ENCODE measurements around the gene HNRNPL. TPM values are rescaled to one million over a fixed set of nuclear protein-coding genes. Genes with fewer than 3 reads are reported as not detected.
"Not testable (repeated sequence)": the region's sequence is repeated elsewhere in the genome, so short reads cannot be mapped to it uniquely, and the experiment has no call there.

The HNRNPL gene
- total RNA-seq, 2 experiments from 2014 or later = 457 to 464 TPM

DNA sequence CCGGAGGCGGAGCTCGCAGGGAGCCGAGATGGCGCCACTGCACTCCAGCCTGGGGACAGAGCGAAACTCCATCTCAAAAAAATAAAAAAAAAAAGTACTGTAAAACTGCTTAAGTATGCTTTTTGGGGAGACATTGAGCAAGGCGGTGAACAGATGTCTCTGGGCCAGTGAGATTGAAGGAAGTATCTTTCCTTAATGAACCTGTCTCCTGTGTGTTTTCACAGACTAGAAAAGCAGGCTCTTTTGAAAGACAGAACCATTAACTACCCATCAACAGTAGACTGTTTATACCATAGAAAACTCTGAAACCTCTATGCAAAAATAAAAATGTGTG, 16.7 kb downstream of the HNRNPL start:
- ChIA-PET POLR2A (interaction anchor here (1.0 to 4.6 kb wide), 5 partner anchors 9 to 98 kb away, joined by 3 to 34 read pairs (median 8); partner anchors contain the start of gene RINL), CTCF (interaction anchor here (1.2 to 1.5 kb wide), 2 partner anchors 12 to 31 kb away, joined by 3 read pairs; no protein-coding TSS in a partner anchor)
- Mint-ChIP-seq H3K4me3 (no peak overlapping the region), H3K27me3 (no peaks in the 10 kb centered on the region), H3K27ac (no peak overlapping the region), H3K9me3 (no peaks in the 10 kb centered on the region), H3K4me1 (peaks cover 32% of the 10 kb centered on the region), H3K36me3 (ENCODE audit: low read depth) (peaks cover 45% of the 10 kb centered on the region)
- DNase-seq = no peak

DNA sequence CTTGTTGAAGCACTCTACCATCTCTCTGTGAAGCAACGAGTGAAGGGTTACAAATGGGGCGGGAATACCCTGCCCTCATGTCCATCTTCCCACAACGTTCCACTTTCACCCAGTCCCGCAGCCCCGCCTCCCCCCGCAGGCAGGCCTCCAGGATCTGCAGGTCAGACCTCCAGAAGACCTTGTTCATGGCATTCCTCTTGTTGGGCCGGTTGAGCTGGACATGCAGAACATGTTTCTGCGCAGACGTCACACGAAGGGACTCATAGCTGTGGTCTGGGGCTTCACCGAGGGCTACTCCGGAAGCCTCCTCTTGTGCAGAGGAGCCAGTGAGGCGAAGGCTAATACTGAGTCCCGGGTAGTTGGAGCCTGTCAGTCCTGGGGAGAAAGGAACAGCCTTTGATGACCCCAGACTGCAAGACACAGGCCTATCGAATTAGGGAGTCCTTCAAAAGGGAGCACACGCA, 18.6 kb downstream of the HNRNPL start:
- peak overlapping the region; percentile 85 for H3K4me3 Mint-ChIP-seq
- no peaks in the 10 kb centered on the region for H3K27me3 Mint-ChIP-seq
- peaks cover 42% of the 10 kb centered on the region for H3K36me3 Mint-ChIP-seq (ENCODE audit: low read depth)
- peaks cover 34% of the 10 kb centered on the region for H3K4me1 Mint-ChIP-seq
- no peak for DNase-seq
- CTCF ChIA-PET = interaction anchor here (0.7 to 2.3 kb wide), 9 partner anchors 9 to 428 kb away, joined by 3 to 15 read pairs (median 10); partner anchors contain the start of genes FAM98C, MRPS12, NFKBIB and SARS2
- H3K27ac Mint-ChIP-seq = peak overlapping the region; percentile 80
- POLR2A ChIA-PET = interaction anchor here (0.8 to 4.6 kb wide), 13 partner anchors 9 to 457 kb away, joined by 3 to 34 read pairs (median 6); partner anchors contain the start of genes NFKBIB, PSMD8 and RINL
- H3K9me3 Mint-ChIP-seq = no peaks in the 10 kb centered on the region

DNA sequence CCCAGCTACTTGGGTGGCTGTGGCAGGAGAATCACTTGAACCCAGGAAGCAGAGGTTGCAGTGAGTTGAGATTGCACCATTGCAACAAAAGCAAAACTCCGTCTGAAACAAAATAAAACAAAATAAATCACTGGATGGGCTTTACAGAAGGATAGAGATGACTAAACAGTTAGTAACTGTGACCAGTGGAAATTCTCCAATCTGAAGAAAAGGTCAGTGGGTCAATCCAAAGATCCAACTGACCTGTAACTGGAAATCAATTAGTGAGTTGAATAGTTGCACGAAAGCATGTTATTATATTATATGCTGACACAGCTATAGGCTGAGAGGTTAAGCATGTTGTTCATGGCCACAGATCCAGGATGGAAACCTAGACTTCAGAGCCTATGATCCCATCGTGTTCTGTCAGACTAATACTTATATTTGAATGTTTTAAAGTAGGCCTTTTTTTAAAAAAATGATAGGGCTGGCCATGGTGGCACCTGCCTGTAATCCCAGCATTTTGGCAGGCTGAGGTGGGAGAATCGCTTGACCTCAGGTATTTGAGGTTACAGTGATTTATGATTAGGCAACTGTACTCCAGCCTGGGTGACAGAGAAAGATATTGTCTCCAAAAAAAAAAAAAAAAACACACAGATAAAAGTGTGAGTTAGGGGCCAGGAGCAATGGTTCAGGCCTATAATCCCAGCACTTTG, 19.6 kb downstream of the HNRNPL start:
- peaks cover 34% of the 10 kb centered on the region for H3K4me1 Mint-ChIP-seq
- H3K27me3 Mint-ChIP-seq = no peaks in the 10 kb centered on the region
- CTCF ChIA-PET = interaction anchor here (1.9 to 2.3 kb wide), 2 partner anchors 100 to 427 kb away, joined by 13 to 15 read pairs; partner anchors contain the start of genes FAM98C, MRPS12 and SARS2
- H3K36me3 Mint-ChIP-seq (ENCODE audit: low read depth) = peaks cover 41% of the 10 kb centered on the region
- H3K27ac Mint-ChIP-seq = peak overlapping the region; percentile 80
- no peak for DNase-seq
- H3K4me3 Mint-ChIP-seq = peak overlapping the region; percentile 85
- no peaks in the 10 kb centered on the region for H3K9me3 Mint-ChIP-seq
- POLR2A ChIA-PET = interaction anchor here (0.9 to 4.6 kb wide), 3 partner anchors 12 to 70 kb away, joined by 3 to 34 read pairs (median 6); partner anchors contain the start of gene NFKBIB

DNA sequence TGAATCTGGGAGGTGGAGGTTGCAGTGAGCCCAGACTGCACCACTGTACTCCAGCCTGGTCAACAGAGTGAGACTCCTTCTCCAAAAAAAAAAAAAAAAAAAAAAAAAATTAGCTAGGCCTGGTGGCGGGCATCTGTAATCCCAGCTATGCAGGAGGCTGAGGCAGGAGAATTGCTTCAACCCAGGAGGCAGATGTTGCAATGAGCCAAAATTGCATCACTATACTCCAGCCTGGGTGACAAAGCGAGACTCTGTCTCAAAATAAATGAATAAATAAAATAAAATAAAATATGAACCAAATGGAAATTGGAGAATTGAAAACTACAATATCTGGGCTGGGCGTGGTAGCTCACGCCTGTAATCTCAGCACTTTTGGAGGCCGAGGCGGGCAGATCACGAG, 20.6 kb downstream of the HNRNPL start:
- not testable (repeated sequence) for H3K9me3 Mint-ChIP-seq, DNase-seq, H3K4me3 Mint-ChIP-seq, H3K27ac Mint-ChIP-seq, H3K27me3 Mint-ChIP-seq
- Mint-ChIP-seq H3K36me3 (ENCODE audit: low read depth) (peaks cover 48% of the 10 kb centered on the region), H3K4me1 (peaks cover 34% of the 10 kb centered on the region)
- POLR2A ChIA-PET = interaction anchor here (0.9 kb wide), 1 partner anchor 71 kb away, joined by 3 read pairs; the partner anchor contains the start of gene NFKBIB
- CTCF ChIA-PET = interaction anchor here (0.6 kb wide), 1 partner anchor 316 kb away, joined by 3 read pairs; no protein-coding TSS in a partner anchor

DNA sequence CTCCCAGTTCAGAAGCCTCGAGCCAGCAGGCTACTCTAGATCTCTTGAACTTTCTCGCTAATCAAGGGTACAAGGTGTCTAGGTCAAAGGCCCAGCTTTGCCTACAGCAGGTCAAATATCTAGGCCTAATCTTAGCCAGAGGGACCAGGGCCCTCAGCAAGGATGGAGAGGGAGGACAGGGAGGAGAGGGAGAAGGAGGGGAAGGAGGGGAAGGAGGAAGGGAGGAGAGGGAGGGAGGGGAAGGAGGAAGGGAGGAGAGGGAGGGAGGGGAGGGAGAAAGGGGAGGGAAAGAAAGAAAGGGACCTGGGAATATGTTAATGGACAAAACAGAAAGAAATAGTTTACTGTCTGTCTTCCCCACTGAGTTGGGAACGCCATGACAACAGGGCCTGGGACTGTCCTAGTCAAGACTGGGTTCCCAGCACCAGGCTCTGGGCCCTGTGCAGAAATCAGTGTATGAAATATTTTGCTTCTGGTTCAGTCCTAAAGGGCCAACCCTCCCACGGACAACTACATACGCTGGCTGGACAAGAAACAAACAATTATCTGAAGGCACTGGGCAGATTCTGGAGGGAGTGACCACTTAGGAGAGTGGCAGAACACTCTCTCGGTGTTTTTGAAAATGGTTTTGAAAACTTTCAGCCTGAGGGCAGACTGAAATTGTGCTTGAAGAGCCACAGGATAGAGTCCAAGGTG, 22.8 kb downstream of the HNRNPL start:
- Mint-ChIP-seq H3K27me3 (no peaks in the 10 kb centered on the region), H3K4me3 (no peak overlapping the region), H3K4me1 (peaks cover 24% of the 10 kb centered on the region), H3K9me3 (peaks cover 6% of the 10 kb centered on the region), H3K36me3 (ENCODE audit: low read depth) (peaks cover 69% of the 10 kb centered on the region), H3K27ac (peak overlapping the region; percentile 21)
- no peak for DNase-seq
- ChIA-PET CTCF (interaction anchor here (1.2 kb wide), 1 partner anchor 424 kb away, joined by 3 read pairs; the partner anchor contains the start of gene FAM98C), POLR2A (no interaction called here)

DNA sequence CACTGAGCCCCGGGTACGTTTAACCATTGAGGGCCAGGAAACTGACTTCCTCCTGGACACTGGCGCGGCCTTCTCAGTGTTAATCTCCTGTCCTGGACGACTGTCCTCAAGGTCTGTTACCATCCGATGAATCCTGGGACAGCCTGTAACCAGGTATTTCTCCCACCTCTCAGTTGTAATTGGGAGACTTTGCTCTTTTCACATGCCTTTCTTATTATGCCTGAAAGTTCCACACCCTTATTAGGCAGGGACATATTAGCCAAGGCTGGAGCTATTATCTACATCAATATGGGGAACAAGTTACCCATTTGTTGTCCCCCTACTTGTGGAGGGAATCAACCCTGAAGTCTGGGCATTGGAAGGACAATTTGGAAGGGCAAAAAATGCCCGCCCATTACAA, 23.9 kb downstream of the HNRNPL start:
- H3K27ac Mint-ChIP-seq, H3K9me3 Mint-ChIP-seq, DNase-seq, H3K27me3 Mint-ChIP-seq, CTCF ChIA-PET, POLR2A ChIA-PET, H3K4me3 Mint-ChIP-seq: not testable (repeated sequence)
- Mint-ChIP-seq H3K4me1 (peaks cover 17% of the 10 kb centered on the region), H3K36me3 (ENCODE audit: low read depth) (peaks cover 69% of the 10 kb centered on the region)

DNA sequence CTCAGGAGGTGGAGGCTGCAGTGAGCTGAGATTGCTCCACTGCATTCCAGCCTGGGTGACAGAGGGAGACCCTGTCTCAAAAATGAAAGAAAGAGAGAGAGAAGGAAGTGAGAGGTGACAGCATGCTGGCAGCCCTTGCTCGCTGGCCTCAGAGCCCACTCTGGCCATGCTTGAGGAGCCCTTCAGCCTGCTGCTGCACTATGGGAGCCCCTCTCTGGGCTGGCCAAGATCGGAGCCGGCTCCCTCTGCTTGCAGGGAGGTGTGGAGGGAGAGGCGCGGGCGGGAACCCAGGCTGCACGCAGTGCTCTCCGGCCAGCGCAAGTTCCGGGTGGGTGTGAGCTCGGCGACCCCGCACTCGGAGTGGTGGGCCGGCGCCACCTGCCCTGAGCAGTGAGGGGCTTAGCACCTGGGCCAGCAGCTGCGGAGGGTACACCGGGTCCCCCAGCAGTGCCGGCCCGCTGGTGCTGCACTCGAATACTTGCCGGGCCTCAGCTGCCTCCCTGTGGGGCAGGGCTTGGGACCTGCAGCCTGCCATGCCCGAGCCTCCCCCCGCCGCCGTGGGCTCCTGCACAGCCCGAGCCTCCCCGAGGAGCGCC, 28.5 kb downstream of the HNRNPL start:
- CTCF ChIA-PET = interaction anchor here (2.5 kb wide), 1 partner anchor 110 kb away, joined by 8 read pairs; the partner anchor contains the start of genes MRPS12 and SARS2
- H3K4me1 Mint-ChIP-seq, H3K4me3 Mint-ChIP-seq, DNase-seq, H3K27me3 Mint-ChIP-seq, H3K27ac Mint-ChIP-seq, H3K9me3 Mint-ChIP-seq: not testable (repeated sequence)
- H3K36me3 Mint-ChIP-seq (ENCODE audit: low read depth) = peaks cover 63% of the 10 kb centered on the region
- POLR2A ChIA-PET = interaction anchor here (1.2 to 2.3 kb wide), 2 partner anchors 10 to 17 kb away, joined by 3 to 6 read pairs; partner anchors contain the start of gene ECH1

DNA sequence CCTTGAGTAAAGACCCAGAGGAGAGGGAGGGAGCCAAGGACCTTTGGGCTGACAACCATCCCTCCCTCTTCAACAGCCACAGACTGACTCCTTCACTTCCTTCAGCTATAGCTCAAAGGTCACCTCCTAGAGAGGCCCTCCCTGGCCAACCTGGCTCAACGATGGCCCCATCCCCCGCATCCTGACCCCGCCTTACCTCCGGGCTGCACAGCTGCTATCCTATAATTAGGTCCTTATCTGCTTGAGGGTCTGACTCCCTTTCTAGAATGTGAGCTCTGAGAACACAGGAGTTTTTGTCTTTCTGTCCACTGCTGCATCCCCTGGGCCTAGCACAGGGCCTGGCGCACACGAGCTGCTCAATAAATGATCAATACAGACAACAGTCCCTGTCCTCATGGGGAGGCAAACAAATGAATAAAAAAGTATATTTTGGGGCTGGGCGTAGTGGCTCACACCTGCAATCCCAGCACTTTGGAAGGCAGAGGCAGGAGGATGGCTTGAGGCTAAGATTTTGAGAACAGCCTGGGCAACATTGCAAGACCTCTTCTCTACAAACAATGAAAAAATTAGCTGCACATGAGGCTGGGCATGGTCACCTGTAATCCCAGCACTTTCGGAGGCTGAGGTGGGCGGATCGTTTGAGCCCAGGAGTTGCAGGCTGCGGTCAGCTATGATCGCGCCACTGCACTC, 30.4 kb downstream of the HNRNPL start:
- Mint-ChIP-seq H3K36me3 (ENCODE audit: low read depth) (peaks cover 58% of the 10 kb centered on the region), H3K9me3 (peaks cover 6% of the 10 kb centered on the region), H3K27ac (no peak overlapping the region), H3K4me1 (peaks cover 2% of the 10 kb centered on the region), H3K27me3 (no peaks in the 10 kb centered on the region), H3K4me3 (no peak overlapping the region)
- DNase-seq = no peak
- ChIA-PET CTCF (interaction anchor here (0.5 to 0.7 kb wide), 3 partner anchors 108 to 357 kb away, joined by 3 read pairs; no protein-coding TSS in a partner anchor), POLR2A (interaction anchor here (0.8 kb wide), 1 partner anchor 28 kb away, joined by 3 read pairs; no protein-coding TSS in a partner anchor)

DNA sequence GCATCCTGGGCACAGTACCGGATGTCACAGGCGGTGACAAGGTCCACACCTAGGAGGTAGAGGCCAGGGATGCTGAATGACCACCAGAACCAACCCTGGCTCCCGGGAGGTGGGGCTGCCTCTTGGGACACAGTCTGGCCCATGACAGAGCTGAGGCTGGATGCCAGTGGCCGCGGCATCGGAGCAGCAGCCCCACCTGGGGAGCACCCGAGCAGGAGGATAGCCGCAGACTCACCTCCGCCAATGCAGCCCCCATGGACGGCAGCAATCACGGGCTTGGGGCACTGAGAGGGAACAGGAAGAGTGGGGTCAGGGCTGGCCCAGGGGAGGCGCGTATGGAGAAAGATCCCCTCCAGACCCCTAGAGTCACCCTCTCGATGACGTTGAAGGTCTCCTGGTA, 32.7 kb downstream of the HNRNPL start:
- ChIA-PET CTCF (interaction anchor here (0.6 kb wide), 1 partner anchor 212 kb away, joined by 3 read pairs; no protein-coding TSS in a partner anchor), POLR2A (no interaction called here)
- Mint-ChIP-seq H3K27ac (no peak overlapping the region), H3K36me3 (ENCODE audit: low read depth) (peaks cover 36% of the 10 kb centered on the region), H3K27me3 (no peaks in the 10 kb centered on the region), H3K4me1 (no peaks in the 10 kb centered on the region), H3K9me3 (no peaks in the 10 kb centered on the region), H3K4me3 (no peak overlapping the region)
- no peak for DNase-seq

DNA sequence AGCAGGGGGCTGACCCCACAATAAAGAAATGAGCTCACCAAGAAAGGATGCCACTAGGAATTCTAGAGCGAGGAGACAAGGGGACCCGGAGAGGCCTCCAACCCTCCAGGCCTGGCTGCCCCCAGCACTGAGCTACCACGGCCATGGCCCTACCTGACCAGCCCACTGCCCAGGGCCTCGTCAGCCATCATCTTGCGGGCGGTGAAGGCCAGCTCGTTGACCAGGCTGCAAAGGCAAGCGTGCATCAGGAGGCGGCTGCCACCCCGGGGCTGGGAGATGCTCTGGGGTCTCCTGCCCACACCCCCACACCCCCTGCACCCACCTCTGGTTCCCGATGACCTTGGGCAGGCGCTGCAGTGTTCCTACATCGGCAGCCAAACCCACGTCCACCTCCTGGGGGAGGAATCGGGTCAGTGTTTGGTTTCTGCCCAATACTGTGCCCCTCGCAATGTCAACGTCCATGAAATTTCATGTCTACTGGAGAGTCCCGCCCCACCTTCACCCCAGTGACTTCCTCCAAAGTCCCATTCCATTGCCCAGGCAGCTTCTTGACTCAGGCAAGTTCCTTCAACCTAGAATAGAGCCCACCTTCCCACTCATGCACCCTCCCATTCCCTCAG, 33.5 kb downstream of the HNRNPL start:
- Mint-ChIP-seq H3K27me3 (no peaks in the 10 kb centered on the region), H3K4me1 (no peaks in the 10 kb centered on the region), H3K9me3 (no peaks in the 10 kb centered on the region), H3K27ac (no peak overlapping the region), H3K36me3 (ENCODE audit: low read depth) (peaks cover 33% of the 10 kb centered on the region), H3K4me3 (no peak overlapping the region)
- ChIA-PET CTCF (no interaction called here), POLR2A (no interaction called here)
- no peak for DNase-seq

DNA sequence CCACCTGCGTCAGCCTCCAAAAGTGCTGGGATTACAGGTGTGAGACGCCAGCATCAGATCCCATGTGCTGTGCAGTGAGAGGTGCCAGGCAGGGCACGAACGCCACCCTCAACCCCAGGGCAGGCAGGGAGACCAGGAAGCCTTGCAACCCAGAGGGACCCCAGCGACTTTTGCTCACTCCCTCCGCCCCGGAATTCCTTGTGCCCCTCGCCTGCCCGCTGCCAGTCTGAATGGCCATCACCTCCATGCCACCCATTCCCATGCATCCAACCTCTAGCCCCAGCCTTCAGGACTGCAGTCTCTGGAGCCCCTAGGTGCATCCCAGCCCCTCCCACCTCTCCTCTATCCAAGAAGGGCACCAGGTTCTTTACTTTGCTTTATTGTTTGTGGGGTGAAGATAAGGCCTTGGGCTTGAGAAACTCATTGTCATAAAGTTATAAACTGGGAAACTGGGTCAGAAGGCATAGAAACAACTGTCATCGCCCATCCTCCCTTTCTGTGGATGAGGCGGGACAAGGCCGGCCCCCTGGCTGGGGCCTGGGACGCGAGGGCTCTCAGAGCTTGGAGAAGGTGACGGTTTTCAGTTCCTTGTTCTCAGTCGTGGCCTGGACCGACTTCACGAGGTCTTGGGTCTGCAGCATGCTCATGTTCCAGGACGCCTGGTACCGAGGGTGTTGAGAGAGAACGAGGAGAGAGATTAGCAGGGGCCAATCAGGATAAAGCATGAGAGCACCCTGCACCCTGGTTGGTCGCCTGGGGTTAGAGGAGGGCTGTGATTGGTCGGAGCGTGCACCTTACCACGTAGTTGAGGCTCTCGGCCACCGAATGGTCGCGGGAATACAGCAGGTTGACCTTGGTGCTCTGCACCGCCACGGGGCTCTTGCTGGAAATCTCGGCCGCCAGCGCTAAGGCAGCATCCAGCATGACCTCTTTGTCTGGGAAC, 34.5 kb downstream of the HNRNPL start:
- ChIA-PET POLR2A (no interaction called here), CTCF (no interaction called here)
- Mint-ChIP-seq H3K9me3 (no peaks in the 10 kb centered on the region), H3K27ac (no peak overlapping the region), H3K4me1 (no peaks in the 10 kb centered on the region), H3K4me3 (no peak overlapping the region), H3K27me3 (no peaks in the 10 kb centered on the region), H3K36me3 (ENCODE audit: low read depth) (peaks cover 27% of the 10 kb centered on the region)
- no peak for DNase-seq

Measured in activated CD4-positive, alpha-beta memory T cell treated with anti-CD3 and anti-CD28 coated beads, Interleukin-2, amount 10 ng/mL, durations not matched to agents 7 days and 5 days (primary cell).